ENCODE data around the gene ARHGAP30.
"Not testable (repeated sequence)": the region's sequence is repeated elsewhere in the genome, so short reads cannot be mapped to it uniquely, and the experiment has no call there.

Gene ARHGAP30

GRCh38 chr1:161068306-161069234, 1.1 kb downstream of the ARHGAP30 start:
- DNase-seq (ENCODE audit: low spot score): peak; percentile 85

- DNase-seq (ENCODE audit: low spot score): peak; percentile 48
Observed at GRCh38 chr1:161066694-161067093, 3.0 kb downstream of the ARHGAP30 start.

GRCh38 chr1:161065681-161066080, 4.0 kb downstream of the ARHGAP30 start:
- not testable (repeated sequence) for DNase-seq (ENCODE audit: low spot score)

- peak; percentile 30 for DNase-seq (ENCODE audit: low spot score)
Observed at GRCh38 chr1:161063936-161064335, 5.8 kb downstream of the ARHGAP30 start.

GRCh38 chr1:161061419-161061818, 8.3 kb downstream of the ARHGAP30 start:
- DNase-seq (ENCODE audit: low spot score): no peak

- DNase-seq (ENCODE audit: low spot score): no peak
Observed at GRCh38 chr1:161059293-161059692, 10.4 kb downstream of the ARHGAP30 start.

- DNase-seq (ENCODE audit: low spot score): no peak
Observed at GRCh38 chr1:161054805-161055204, 14.9 kb downstream of the ARHGAP30 start.

GRCh38 chr1:161054232-161054631, 15.5 kb downstream of the ARHGAP30 start:
- no peak for DNase-seq (ENCODE audit: low spot score)

GRCh38 chr1:161052899-161053298, 16.8 kb downstream of the ARHGAP30 start:
- no peak for DNase-seq (ENCODE audit: low spot score)

GRCh38 chr1:161051219-161051618, 18.5 kb downstream of the ARHGAP30 start:
- DNase-seq (ENCODE audit: low spot score): no peak

- DNase-seq (ENCODE audit: low spot score): no peak
Observed at GRCh38 chr1:161048949-161049722, 20.6 kb downstream of the ARHGAP30 start.

- no peak for DNase-seq (ENCODE audit: low spot score)
Observed at GRCh38 chr1:161047436-161048420, 22.0 kb downstream of the ARHGAP30 start.

GRCh38 chr1:161046605-161047228, 23.0 kb downstream of the ARHGAP30 start:
- DNase-seq (ENCODE audit: low spot score): no peak

- peak; percentile 95 for DNase-seq (ENCODE audit: low spot score)
Observed at GRCh38 chr1:161045736-161046604, 23.7 kb downstream of the ARHGAP30 start, which contains the start of gene USF1. USF1 (minus strand) TSS chr1:161045977; CDS start chr1:161043275, 2,702 bp downstream.

GRCh38 chr1:161044908-161045735, 24.6 kb downstream of the ARHGAP30 start:
- peak; percentile 72 for DNase-seq (ENCODE audit: low spot score)

GRCh38 chr1:161044535-161044907, 25.2 kb downstream of the ARHGAP30 start:
- peak; percentile 68 for DNase-seq (ENCODE audit: low spot score)

GRCh38 chr1:161039546-161039945, 30.1 kb downstream of the ARHGAP30 start:
- DNase-seq (ENCODE audit: low spot score): no peak

GRCh38 chr1:161039154-161039545, 30.5 kb downstream of the ARHGAP30 start:
- no peak for DNase-seq (ENCODE audit: low spot score)

- DNase-seq (ENCODE audit: low spot score): peak; percentile 83
Observed at GRCh38 chr1:161038523-161039153, 31.1 kb downstream of the ARHGAP30 start, which contains the start of gene TSTD1. TSTD1 (minus strand) TSS chr1:161038964; CDS start chr1:161038889, 75 bp downstream.
